Measurements from ENCODE around the gene IRX5.

Gene IRX5
- 0 to 0.07 reads per million in 2 donors for total RNA-seq

DNA sequence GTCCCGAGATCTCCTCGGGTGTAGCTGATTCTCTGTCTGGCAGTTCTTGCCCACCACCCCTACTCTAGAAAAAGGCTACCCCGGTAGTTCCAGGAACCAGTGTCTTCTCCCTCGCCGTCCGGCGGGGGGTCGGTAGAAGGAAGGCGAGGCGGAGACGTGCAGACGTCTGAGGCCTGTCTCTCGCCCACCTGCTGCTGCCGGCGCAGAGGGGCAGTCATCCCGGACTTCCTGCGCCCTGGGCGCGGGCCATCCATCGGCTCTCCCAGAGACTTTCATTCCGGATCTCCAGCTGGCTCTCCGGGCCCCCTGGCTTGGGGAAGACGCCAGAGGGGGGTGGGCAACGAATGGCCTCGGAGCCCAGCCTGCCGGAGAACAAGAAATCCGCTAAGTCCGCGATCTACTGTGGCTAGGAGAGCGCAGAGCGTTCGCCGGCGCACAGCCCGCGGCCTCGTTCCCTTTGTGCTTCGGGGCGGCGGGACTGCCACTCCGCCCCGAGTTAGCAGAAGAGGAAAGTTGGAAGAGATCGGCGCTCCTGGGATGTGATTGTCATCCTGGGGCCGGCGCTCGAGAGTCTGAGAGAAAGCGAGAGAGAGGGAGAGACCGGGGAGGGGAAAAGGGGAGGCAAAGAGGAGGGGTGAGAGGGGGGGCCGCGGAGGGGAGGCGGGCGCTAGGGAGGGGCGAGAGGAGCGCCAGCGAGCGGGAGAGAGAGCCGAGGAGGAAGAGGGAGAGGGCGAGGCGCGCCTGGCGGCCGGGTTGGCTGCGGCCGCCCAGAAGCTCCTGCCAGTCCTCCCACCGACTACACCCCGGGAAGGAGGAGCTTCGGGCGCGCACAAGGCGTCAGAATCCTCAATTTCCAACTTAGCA, at the start of gene IRX5:
TSS of gene IRX5 (plus strand) at position 861 of the 864 bp plus-strand sequence. CDS start 334 bp downstream, outside the sequence.
- DNase-seq: no peak

- DNase-seq: no peak
Observed at GRCh38 chr16:54882556-54882955, 48.1 kb upstream of the IRX5 start.

DNA sequence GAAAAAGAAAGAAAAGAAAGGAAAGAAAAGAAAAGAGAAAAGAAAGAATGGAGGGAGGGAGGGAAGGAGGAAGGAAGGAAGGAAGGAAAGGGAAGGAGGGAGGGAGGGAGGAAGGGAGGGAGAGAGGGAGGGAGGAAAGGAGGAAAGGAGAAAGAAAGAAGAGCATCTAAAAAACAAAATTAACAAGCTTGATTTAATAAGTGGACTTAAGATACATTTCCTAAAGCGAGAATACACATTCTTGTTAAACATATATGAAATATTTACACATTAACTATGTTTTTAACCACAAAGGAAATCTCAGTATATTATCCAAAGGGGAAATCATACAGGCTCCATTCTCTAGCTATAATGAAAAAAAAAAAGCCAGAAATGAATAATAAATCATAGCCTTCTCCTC, 47.3 kb upstream of the IRX5 start:
- no peak for DNase-seq

- no peak for DNase-seq
Observed at GRCh38 chr16:54886078-54886477, 44.6 kb upstream of the IRX5 start.

DNA sequence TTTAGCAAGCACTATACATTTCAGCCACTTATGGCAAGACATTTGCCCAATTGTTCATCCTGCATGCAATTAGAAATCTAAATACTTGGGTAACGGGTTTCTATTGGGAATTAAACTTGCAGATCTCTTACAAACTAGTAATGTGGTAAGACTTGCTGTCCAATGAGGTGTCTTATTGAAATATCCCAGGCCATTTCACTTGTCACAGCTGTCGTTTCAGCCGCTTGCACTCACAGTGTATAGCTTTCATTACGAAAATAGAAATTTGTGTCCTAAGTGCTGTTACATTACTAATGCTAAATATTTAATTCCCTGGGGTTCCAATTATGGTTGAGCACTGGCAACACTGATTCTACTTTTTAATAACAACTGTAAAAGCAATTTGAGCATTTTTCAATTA, 40.3 kb upstream of the IRX5 start:
- no peak for DNase-seq

- DNase-seq: no peak
Observed at GRCh38 chr16:54891346-54891745, 39.3 kb upstream of the IRX5 start.

DNA sequence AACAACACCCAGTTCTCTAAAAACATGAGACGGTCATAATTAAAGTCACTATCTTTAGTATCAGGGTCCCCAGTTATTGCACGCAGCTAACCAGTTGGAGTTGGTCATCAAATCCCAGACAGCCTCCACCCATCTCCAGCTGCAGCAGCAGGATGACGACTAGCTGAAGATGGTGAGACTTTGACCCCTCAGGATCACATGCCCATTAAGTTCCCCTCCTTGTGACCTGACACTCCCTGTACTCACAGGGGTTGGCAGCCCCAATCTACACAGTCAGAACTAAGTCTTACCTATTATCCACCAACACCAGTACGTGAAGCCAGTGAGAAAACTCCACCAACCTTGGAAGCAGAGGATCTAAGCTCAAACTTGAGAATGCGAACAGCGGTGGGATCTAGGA, 37.7 kb upstream of the IRX5 start:
- DNase-seq: no peak

DNA sequence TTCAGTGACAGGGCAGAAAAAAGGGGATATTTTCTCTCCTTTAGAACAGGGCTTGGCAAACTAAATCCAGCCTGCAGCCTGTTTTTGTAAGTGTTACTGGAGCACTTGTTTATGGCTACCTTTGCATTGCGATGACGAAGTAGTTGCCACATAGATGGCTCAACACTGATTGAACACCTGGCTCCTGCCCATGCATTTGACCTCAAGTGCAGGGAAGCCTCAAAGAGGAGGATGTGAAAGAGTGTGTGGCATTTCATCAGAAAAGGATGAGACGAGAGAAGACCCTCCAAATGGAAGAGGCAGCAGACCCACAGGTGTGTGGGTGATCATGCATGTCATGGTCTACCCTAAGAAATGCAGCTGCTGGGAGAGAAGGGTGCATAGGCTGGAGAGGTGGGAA, 32.7 kb upstream of the IRX5 start:
- no peak for DNase-seq

DNA sequence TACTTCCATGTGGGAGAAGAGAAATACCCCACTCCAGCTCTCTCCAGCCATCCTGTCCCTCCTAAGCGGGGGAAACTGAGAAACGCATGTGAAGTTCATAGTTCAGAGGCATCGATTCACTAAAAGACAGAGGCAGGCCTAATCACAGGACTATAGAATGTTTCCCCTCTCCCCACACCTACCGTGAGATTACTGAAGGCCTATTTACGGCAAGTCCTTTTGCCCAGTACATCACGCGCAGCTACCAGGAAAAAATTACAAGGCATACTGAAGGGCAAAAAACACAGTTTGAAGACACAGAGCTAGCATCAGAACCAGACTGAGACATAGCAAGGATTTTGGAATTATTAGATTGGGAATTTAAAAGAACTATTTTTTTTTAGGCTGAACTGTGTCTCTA, 29.1 kb upstream of the IRX5 start:
- DNase-seq: no peak

- DNase-seq: no peak
Observed at GRCh38 chr16:54903047-54903446, 27.6 kb upstream of the IRX5 start.

DNA sequence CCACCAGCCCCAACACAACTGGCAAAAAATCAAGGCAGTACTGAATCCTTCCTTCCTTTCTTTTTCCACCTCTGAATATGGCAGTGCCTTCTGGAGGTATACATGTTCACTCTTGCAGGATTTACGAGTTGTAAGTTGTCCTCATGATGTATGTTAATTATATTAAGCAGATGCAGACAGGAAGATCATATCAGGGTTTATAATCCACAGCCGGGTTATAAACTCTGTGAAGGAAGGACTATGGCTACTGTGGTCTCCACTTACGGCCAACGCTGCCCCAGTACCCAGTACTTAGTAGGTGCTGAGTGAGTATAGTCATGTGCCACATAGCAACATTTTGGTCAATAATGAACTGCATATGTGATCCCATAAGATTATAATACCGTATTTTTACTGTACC, 19.6 kb upstream of the IRX5 start:
- no peak for DNase-seq

DNA sequence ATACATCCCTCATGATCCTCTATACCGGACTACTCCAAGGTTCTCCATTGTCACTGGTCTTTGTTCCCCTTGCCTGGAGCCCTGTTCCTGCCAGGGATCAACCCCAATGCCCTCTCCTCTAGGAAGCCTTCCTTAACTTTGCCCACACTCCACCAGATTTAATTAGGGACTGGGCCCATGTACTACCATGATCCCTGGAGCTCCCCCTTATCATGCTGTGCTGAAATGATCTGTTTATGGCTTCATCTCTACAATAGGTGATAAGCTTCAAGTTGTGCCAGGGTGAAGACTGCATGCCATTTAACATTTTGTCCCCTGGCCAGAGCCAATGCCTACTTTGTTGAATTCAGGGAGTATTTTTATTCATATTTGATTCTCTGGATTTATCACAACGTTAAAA, 17.9 kb upstream of the IRX5 start:
- no peak for DNase-seq

GRCh38 chr16:54921206-54921824, 9.3 kb upstream of the IRX5 start:
- no peak for DNase-seq

DNA sequence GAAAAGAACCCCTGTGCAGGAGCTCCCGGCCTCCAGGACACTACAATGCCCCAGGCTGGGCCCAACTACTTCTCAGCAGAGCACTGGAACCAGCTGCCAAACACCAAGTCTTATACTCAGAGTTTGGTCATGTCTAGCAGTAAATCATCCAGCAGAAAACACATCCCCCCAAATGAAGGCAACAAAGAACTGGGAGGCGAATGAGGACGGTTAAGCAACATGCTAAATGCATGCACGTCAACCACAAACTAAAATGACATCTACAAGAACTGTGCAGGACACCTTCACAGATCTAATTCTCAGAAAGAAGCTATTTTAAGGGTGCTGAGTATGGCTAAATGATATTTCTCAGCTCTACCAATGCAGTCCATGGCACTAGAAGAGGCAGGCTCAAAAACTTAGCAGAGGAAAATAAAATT, 7.6 kb upstream of the IRX5 start:
- DNase-seq: no peak

DNA sequence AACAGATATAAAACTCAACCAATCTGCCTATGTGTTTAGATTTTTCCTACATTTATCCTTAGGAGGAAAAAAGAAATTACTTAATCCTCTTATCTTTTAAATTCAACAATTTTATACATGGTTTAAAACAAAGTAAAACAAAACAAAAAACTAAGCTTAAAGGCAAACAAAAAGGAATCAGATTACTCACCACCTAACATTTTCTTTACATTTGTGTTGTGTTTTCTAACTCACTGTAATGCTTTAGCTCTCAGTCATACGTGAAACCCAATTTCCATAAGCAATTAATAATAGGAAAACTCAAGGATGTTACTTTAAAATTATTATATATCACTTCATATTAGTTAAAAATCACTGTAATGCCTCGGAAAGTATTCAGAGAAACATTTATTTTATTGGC, 6.7 kb upstream of the IRX5 start:
- no peak for DNase-seq

DNA sequence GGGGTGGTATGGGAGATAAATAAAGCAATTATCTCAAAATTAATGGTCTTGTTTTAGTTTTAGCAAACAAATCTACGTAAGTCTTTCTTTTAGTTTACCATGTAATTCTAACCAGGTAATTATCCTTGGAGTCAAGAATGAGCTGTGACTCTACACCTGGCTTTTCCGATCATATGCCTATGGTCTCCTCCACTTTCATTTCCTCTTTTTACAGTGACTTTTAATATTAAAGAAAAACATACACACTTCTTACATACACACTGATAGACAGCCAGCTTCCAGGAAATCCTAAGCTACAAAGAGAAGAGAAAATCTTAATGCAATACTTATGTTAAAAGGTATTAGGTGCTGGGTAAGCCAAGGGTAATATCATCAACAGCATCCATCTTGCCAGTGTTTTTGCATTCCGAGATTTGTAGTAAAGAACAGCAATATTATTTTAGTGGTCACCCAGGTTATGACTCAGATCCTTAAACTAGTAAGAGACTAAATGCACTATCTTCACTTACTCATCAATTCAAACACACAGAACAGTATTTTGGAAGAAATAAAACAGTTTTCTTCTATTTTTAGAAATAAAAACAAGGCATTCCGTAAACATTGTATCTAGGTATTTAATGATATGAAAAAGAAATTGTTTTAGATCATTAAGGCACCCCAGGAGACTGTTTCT, 4.4 kb upstream of the IRX5 start:
- no peak for DNase-seq

DNA sequence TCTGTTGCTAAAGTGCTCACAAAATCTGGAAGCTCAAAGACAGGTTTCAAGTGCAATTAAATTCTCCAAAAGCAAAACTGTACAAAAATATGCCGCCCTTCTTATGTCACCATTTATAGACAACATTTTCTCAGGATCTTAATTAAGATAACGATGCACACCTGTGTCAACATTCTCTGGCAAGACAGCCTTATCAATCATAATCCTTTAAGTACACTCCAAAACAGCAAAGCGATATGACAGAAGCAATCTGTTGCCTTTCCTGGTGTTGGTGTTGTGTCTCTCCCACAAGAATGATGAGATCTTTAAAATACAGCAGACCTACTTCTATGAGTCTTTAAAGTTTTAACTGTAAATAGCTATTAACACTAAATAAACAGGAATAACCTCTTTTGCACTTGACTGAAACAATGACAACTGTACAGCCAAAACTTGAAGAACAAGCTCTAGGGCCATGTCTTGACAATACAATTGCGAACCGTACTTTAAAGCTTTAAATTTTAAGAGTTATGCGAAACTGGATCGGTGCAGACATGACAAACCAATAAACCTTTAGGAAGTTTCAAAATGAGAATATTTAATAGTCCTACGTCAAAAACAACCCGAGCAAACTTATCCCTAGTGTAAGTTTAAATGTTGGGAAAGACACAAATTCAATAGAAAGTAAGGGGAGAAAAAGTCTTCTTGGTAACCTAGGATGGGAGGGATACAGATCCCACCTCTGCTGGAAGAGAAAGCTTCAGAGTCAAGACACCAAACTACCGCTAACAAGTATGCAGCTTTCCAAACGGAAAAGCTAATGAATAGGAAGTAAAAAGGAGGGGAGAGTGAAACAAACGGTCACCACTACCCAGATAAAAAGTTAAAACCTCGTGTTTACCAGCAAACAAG, 3.3 kb upstream of the IRX5 start:
- DNase-seq: no peak

GRCh38 chr16:54928016-54928356, 2.7 kb upstream of the IRX5 start:
- DNase-seq: no peak

- no peak for DNase-seq
Observed at GRCh38 chr16:54928411-54929089, 2.1 kb upstream of the IRX5 start.

- DNase-seq: peak; percentile 81
Observed at GRCh38 chr16:54929090-54930004, 1.3 kb upstream of the IRX5 start.

GRCh38 chr16:54930869-54931119, 129 bp downstream of the IRX5 start:
- DNase-seq: no peak

Measured in T-helper 9 cell (primary cell).